LNCaP clone FGC (cell line): ENCODE measurements around the gene OSBPL9.
A peak's percentile ranks its signal among the peaks of the same experiment; 100 is the strongest.
"Not testable (repeated sequence)": the region's sequence is repeated elsewhere in the genome, so short reads cannot be mapped to it uniquely, and the experiment has no call there.

ENCODE experiments used
- DNase-seq: peaks from one replicate; pipeline ENCODE4 v3.0.0-alpha.2; 2011; ENCODE audit warnings: low read depth
- H3K4me3 ChIP-seq: 2 replicates; pipeline ENCODE4 v1.5.1; 2011; ENCODE audit warnings: mild to moderate bottlenecking, low read depth, low read length, control low read depth
- TF ChIP-seq, protein P1 (sequence below): IDR thresholded peaks from 2 replicates; pipeline ENCODE4 v1.5.1; 2012; ENCODE audit warnings: mild to moderate bottlenecking; ENCODE audit not compliant: control insufficient read depth, insufficient read depth; ENCODE audit errors: extremely low read depth

Gene OSBPL9

DNA sequence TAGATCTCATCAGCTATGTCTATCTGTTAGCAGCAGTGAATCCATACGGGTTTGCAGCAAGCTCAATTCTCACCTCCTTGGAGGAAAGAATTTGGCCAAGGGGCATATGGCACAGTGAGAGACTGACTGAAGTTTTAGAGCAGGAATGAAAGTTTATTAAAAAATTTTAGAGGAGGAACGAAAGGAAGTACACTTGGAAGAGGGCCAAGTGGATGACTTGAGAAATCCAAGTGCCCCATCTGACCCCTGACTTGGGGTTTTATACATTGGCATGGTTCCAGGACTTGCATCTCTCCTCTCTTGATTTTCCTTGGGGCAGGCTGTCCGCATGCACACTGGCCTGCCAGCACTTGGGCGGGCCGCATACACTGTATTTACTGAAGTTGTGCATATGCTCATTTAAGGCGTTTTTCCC is 9.2 kb upstream of the OSBPL9 start:
- TF ChIP-seq, protein P1, sequence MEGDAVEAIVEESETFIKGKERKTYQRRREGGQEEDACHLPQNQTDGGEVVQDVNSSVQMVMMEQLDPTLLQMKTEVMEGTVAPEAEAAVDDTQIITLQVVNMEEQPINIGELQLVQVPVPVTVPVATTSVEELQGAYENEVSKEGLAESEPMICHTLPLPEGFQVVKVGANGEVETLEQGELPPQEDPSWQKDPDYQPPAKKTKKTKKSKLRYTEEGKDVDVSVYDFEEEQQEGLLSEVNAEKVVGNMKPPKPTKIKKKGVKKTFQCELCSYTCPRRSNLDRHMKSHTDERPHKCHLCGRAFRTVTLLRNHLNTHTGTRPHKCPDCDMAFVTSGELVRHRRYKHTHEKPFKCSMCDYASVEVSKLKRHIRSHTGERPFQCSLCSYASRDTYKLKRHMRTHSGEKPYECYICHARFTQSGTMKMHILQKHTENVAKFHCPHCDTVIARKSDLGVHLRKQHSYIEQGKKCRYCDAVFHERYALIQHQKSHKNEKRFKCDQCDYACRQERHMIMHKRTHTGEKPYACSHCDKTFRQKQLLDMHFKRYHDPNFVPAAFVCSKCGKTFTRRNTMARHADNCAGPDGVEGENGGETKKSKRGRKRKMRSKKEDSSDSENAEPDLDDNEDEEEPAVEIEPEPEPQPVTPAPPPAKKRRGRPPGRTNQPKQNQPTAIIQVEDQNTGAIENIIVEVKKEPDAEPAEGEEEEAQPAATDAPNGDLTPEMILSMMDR: no peak
- no peak for DNase-seq
- no peak overlapping the region for H3K4me3 ChIP-seq

DNA sequence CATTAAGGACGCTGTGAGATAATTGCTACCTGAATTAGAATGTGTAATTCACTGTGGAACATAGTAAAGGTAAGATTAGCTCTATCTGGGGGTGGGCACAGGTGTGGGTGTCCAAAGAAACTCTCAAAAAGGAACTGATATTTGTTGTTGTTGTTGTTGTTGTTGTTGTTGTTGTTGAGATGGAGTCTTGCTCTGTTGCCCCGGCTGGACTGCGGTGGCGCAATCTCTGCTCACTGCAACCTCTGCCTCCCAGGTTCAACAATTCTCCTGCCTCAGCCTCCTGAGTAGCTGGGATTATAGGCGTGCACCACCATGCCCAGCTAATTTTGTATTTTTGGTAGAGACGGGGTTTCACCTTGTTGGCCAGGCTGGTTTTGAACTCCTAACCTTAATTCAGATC is 6.8 kb upstream of the OSBPL9 start:
- not testable (repeated sequence) for DNase-seq, H3K4me3 ChIP-seq

DNA sequence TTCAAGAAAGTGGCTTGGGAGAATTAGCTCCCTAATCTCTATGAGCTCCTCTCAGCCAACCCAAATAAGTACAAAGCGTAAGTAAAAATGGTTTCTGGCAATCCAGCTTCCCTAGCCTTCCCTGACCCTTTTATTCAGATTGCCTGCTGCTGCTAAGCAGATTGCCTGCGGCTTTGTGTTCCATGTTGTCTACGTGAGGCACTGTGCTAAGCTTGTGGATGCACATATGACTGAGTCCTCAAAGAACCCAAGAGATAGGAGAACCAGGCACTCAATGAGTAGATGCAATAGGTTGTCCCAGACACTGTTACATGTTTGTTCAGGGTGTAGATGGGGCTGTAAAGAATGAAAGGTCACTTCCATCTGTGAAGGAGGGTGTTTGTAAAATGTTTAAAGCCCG is 6.3 kb upstream of the OSBPL9 start:
- TF ChIP-seq, protein P1: no peak
- DNase-seq: no peak
- H3K4me3 ChIP-seq: no peak overlapping the region

DNA sequence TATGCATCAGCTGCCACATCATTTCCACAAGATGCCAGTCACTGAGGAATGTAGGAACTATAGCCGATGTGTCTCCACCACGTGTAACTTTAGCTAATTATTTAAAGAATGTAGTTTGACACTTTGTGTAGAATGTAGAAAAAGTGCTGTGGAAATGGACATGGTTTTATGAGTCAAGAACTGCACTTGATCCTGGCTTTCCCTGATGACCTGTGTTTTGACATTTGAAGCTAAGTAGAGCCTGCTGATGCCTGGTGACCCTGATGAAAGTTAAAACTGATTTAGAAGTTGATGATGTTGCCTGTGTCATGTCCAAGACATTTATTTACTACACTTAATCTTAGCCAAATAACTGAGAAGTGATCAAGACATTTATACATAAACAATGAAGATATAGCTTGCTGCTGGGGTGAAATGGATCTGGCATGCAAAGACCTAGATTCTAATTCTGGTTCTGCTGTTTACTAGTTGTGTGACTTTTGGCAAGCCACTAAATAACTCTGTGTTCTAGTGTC is 4.4 kb upstream of the OSBPL9 start:
- no peak overlapping the region for H3K4me3 ChIP-seq
- DNase-seq: no peak
- TF ChIP-seq, protein P1: no peak

DNA sequence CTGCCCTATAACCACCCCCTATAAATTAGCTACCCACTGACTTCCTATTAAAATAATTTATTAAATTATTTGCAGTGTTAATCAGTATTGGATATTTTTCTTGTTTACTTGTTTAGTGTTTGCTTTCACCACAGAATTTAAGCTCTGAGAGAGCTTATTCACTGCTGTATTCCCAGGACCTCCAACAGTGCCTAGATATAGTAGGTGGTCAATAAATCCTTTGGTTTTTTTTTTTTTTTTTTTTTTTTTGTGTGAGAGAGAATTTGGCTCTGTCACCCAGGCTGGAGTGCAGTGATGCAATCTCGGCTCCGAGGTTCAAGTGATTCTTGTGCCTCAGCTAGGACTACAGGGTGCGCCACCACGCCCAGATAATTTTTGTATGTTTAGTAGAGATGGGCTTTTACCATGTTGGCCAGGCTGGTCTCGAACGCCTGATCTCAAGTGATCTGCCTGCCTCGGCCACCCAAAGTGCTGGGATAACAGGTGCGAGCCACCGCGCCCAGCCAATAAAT is 1.1 kb upstream of the OSBPL9 start:
- DNase-seq: no peak
- TF ChIP-seq, protein P1: no peak
- no peak overlapping the region for H3K4me3 ChIP-seq

DNA sequence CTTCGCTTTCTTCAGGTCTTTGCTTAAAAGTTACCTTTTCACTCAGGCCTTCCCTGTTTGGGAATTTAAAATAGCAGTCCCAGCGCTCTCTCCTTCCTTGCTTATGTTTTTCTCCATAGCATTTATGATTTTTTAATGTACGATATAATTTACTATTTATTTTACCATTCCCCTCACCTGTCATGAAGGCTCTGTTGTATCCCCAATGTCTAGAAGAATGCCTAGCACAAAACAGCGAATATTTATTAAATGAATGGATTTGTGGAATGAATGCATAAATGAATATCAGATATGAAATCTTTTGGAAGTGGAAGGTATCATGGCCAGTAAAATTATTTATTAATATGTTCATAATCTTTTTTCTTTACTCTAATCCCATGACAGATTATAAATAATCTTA is 402 bp upstream of the OSBPL9 start:
- peak overlapping the region; percentile 94 for H3K4me3 ChIP-seq
- no peak for DNase-seq
- TF ChIP-seq, protein P1: no peak

DNA sequence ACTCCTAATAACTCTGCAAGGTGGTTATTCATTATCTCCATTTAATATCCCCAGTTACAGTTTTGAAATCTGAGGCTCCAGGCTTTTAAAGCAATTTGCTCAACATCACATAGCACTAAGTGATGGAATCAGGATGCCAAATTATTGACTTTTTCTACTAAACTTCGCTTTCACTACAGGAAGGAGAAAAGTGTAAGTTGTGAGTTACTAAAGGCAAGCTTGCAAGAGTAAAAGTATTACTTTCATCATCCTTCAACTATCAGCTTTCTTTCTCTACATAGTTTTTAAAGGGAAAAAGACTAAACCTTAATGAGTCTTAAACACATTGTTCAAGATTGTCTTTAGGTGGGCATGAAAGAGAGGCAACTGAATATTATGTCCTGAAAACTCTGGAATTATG is 1.8 kb downstream of the OSBPL9 start:
- TF ChIP-seq, protein P1: no peak
- H3K4me3 ChIP-seq: no peak overlapping the region
- DNase-seq: no peak
